HG03280 (cell line): ENCODE data around the gene CEACAM6.
A peak's percentile ranks its signal among the peaks of the same experiment; 100 is the strongest.
"Not testable (repeated sequence)": the region's sequence is repeated elsewhere in the genome, so short reads cannot be mapped to it uniquely, and the experiment has no call there.

Experiments
- ATAC-seq: cut with Tn5 transposase; IDR thresholded peaks from one replicate; pipeline ENCODE4 v1.9.1; 2021; ENCODE audit warnings: mild to moderate bottlenecking, moderate library complexity; ENCODE audit not compliant: unreplicated experiment

The CEACAM6 gene

DNA sequence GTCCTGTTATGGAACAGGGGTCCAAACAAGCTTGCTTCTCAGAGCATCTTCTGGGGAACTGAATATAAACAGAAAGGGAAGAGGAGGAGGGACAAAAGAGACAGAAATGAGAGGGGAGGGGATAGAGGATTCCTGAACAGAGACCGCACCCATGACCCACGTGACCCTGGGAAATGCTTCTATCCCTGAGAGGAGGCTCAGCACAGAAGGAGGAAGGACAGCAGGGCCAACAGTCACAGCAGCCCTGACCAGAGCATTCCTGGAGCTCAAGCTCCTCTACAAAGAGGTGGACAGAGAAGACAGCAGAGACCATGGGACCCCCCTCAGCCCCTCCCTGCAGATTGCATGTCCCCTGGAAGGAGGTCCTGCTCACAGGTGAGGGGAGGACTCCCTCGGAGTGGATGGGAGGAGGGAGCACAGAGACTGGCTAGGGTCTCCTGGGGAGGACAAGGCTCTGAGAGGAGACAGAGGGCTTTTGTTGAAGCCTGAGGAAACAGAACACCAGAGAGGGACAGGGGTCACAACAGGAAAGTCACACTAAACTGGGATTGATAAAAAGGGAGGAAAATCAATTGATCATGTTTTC, at the start of gene CEACAM6:
Gene CEACAM6, plus strand, starts transcription at position 203 of the 586 bp plus-strand sequence. Its CDS starts 109 bp downstream, at position 312.
- ATAC-seq: no peak

DNA sequence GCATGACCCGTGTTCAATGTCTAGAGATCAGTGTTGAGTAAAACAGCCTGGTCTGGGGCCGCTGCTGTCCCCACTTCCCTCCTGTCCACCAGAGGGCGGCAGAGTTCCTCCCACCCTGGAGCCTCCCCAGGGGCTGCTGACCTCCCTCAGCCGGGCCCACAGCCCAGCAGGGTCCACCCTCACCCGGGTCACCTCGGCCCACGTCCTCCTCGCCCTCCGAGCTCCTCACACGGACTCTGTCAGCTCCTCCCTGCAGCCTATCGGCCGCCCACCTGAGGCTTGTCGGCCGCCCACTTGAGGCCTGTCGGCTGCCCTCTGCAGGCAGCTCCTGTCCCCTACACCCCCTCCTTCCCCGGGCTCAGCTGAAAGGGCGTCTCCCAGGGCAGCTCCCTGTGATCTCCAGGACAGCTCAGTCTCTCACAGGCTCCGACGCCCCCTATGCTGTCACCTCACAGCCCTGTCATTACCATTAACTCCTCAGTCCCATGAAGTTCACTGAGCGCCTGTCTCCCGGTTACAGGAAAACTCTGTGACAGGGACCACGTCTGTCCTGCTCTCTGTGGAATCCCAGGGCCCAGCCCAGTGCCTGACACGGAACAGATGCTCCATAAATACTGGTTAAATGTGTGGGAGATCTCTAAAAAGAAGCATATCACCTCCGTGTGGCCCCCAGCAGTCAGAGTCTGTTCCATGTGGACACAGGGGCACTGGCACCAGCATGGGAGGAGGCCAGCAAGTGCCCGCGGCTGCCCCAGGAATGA, 48.4 kb upstream of the CEACAM6 start:
- peak; percentile 57 for ATAC-seq

DNA sequence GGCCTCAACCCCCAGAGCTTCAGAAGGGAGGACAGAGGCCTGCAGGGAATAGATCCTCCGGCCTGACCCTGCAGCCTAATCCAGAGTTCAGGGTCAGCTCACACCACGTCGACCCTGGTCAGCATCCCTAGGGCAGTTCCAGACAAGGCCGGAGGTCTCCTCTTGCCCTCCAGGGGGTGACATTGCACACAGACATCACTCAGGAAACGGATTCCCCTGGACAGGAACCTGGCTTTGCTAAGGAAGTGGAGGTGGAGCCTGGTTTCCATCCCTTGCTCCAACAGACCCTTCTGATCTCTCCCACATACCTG, 47.9 kb upstream of the CEACAM6 start:
- ATAC-seq: no peak

DNA sequence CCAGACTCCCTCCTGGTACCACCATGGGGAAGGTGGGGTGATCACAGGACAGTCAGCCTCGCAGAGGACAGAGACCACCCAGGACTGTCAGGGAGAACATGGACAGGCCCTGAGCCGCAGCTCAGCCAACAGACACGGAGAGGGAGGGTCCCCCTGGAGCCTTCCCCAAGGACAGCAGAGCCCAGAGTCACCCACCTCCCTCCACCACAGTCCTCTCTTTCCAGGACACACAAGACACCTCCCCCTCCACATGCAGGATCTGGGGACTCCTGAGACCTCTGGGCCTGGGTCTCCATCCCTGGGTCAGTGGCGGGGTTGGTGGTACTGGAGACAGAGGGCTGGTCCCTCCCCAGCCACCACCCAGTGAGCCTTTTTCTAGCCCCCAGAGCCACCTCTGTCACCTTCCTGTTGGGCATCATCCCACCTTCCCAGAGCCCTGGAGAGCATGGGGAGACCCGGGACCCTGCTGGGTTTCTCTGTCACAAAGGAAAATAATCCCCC, 47.4 kb upstream of the CEACAM6 start:
- no peak for ATAC-seq

DNA sequence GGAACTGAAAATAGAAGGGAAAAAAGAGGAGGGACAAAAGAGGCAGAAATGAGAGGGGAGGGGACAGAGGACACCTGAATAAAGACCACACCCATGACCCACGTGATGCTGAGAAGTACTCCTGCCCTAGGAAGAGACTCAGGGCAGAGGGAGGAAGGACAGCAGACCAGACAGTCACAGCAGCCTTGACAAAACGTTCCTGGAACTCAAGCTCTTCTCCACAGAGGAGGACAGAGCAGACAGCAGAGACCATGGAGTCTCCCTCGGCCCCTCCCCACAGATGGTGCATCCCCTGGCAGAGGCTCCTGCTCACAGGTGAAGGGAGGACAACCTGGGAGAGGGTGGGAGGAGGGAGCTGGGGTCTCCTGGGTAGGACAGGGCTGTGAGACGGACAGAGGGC, 46.8 kb upstream of the CEACAM6 start, which contains the start of gene CEACAM5:
Gene CEACAM5, plus strand, starts transcription at position 146 of the 400 bp plus-strand sequence. Its CDS starts 106 bp downstream, at position 252.
- no peak for ATAC-seq

DNA sequence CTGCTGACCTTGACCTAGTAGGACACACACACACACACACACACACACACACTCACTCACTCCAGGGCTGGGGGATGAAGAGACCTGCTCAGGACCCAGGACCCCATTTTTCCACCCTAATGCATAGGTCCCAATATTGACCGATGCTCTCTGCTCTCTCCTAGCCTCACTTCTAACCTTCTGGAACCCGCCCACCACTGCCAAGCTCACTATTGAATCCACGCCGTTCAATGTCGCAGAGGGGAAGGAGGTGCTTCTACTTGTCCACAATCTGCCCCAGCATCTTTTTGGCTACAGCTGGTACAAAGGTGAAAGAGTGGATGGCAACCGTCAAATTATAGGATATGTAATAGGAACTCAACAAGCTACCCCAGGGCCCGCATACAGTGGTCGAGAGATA, 45.8 kb upstream of the CEACAM6 start:
- ATAC-seq: not testable (repeated sequence)

DNA sequence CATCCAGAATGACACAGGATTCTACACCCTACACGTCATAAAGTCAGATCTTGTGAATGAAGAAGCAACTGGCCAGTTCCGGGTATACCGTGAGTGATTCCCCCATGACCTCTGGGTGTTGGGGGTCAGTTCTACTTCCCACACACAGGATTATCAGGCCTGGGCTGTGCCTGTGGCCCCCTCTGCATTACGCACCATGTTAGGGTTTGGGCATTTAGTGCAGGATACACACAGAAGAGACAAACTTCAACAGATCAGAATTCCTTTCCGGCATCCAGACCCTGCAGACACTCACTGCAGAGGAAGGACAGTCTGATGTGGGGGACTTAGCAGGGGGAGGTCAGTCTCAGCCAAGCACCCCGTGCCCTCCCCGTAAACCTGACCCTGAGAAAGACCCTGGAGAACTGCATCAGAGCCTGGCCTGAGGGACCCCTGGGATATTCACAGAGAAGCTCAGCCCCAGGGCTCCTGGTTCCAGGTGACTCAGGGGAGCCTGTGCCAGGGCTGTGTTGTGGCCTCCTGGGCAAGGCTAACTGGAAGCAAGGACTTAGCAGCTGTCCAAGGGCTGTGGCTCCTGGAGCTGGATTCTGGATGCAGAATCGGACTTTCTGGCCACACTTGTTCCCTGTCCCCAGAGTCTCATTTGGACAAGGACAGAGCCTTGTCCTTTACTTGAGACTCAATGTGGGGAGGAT, 45.2 kb upstream of the CEACAM6 start:
- no peak for ATAC-seq

DNA sequence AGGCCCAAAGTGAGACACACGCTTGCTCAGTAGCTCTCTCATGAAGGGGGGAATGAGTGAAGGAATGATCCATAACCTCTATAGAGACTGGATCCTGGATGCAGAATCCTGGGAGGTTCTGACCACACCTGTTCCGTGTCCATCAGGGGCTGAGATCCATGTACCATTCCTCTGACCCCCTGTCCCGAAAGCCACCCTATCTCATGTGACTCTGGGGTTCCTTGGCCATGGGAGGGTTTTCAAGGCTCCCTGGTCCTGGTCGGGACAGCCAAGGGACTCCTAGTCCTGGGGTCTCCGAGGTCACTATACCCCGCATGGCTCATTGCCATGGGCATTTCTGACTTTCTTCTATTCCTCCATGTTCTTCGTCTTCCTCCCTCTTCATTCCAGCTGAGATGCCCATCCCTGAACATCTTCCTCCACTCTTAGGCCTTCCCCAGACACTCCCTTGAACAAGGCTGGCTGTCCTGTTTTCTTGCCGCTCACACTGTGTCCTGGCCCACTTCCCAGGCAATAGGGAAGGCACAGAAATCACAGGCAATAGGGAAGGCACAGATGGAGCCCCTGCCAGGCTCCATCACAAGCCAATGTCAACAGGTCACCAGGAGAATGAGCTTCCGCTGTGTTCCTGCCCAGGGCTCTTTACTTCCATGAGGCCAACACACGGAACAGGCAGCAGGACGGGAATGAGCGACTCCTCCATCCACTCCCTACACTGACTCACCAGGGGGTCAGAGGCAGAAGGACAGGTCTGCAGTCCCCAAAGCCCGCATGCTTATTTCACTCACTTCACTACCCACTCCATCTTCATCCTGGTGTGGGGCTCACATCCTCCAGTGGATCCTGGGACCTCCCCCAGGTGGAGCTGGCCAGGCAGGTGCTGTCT, 43.7 kb upstream of the CEACAM6 start:
- ATAC-seq: no peak

DNA sequence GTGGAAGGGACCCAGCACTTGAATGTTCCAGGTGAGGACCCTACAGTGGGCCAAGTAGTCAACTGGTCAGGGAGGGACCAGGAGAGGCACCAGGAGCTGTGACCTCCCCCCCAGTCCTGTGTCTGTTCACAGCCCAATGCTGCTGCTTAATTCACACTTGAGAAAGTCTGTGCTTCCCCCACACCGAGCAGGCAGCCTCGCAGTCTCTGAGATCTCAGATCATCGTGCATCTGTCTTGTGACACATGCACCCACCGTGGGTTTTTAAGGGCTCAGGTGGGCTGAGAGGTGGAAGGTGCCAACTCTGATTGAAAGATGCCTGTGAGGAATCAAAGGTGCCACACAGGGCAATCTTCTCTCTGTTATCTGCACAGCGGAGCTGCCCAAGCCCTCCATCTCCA, 40.7 kb upstream of the CEACAM6 start:
- no peak for ATAC-seq

DNA sequence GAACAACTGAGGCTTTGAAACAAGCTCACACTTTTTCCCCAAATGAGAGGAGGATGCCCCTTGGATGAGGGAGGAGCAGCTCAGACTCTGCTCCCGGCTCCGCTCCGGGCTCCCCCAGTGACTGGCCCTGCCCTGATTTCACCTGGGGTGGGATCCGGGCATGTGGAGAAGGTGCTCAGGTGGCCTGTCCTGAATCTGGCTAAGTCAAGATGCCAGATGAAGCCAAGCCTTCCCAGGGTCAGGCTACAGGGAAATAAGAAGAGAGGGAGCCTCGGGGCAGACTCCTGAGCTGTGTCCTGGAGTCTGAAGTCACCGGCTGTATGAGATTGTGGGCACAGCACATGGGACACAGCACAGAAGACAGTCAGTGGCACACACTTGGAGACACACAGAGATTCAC, 36.6 kb upstream of the CEACAM6 start:
- ATAC-seq: no peak

DNA sequence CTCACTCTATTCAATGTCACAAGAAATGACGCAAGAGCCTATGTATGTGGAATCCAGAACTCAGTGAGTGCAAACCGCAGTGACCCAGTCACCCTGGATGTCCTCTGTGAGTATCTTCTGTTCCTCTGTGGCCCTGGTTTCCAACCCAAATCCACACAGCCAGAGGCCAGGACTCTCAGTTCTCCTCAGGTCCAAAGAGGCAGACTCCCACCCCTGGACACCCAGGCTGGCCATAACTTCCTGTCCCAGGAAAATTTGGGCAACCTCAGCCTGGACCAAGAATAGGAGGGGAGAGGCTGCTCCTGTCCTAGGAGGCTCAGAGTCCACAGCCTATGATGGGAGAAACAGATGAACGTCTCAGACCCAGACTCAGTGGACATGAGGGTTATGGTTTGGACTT, 35.2 kb upstream of the CEACAM6 start:
- ATAC-seq: no peak

DNA sequence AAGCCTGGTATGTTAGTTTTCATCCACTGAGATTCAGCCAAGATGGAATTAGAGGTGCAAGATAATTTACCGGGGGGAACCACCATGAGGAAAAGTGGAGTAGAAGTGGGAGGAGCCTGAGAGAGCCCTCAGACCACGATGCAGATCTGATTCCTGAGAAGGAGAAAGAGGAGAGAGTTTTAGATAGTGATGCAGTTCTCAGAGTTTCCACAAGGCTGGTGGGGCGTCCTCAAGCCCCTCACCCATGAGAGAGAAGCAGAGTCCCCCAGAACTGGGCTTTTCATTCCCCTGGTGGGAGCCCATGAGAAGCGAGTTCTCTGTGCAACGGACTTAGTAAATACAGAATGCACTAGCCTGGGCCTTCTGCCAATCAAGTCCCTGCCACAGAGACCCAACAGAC, 28.8 kb upstream of the CEACAM6 start:
- ATAC-seq: no peak

DNA sequence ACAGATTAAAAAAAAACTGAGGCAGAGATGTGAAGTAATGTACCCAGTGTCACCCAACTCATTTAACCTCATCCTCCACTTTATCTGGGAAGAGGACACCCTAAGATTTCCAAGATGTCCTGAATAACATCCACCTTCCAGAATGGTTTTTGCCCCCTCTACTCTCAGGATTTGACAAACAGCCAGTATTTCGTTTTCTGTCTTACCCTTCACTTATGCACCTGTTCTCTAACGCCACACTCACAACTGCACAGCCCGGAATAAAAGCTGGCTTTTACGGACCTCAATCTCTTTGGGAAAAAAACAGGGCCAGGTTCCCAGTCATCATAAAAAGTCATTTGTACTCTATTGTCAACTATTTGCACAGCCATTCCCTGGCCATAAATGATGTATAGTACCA, 21.2 kb upstream of the CEACAM6 start:
- ATAC-seq: no peak

DNA sequence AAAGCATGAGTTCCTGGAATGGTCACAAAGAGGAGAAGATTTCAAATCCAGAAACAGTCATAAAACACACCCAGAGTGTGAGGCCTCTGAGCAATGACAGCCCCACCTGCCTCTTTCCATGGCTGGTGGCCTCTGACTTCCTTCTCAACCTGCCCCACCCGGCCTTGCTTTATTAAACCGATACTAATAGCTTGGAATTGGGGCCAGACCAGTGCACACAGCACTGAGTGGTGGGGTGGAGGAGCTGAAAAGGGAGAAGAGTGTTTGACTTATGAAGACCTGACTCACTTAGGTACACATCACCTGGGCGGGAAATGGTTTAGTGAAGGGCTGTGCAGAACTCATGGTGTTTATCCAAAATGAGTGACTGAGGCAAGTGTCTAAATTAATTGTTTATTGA, 20.7 kb upstream of the CEACAM6 start:
- no peak for ATAC-seq

DNA sequence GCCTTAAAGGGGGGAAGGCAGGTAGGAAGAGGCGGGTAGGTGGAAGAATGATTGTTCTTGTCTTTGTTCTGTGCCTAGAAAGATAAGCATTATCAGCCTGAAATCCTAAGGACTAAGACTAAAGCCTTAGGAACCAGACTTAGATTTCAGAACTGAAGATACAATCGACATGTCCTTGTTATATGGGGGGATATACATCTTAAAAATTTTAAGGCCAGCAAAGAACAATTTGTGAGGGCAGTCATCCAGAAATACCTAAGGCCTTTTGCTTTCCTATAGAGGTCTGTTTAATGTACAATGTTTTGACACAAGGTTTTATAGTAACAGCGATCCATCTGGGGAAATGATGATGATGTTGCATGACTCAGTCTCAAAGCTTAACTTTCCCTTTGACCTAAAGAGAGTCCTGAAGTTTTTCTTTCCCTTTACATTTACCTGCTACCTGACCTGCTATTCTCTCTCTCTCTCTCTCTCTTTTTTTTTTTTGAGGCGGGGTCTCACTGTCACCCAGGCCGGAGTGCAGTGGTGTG, 20.2 kb upstream of the CEACAM6 start:
- no peak for ATAC-seq

DNA sequence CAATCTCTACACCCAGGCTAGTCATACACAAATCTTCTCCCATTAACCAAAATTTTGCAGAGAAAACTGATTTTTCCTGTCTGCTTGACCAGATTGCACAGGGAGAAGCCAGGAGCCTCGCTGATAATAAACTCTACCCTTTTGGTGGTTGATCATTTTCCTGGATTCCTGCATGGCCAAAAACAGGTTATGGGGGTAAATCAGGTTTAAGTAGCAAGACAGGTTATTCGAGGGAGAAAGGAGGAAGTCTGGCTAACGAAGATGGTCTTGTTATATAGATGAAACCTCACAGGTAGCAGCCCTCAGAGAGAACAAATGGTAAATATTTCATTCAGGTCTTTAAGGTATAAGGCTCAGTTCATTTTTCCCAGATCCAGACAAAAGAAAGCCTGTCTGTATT, 16.0 kb upstream of the CEACAM6 start:
- no peak for ATAC-seq

DNA sequence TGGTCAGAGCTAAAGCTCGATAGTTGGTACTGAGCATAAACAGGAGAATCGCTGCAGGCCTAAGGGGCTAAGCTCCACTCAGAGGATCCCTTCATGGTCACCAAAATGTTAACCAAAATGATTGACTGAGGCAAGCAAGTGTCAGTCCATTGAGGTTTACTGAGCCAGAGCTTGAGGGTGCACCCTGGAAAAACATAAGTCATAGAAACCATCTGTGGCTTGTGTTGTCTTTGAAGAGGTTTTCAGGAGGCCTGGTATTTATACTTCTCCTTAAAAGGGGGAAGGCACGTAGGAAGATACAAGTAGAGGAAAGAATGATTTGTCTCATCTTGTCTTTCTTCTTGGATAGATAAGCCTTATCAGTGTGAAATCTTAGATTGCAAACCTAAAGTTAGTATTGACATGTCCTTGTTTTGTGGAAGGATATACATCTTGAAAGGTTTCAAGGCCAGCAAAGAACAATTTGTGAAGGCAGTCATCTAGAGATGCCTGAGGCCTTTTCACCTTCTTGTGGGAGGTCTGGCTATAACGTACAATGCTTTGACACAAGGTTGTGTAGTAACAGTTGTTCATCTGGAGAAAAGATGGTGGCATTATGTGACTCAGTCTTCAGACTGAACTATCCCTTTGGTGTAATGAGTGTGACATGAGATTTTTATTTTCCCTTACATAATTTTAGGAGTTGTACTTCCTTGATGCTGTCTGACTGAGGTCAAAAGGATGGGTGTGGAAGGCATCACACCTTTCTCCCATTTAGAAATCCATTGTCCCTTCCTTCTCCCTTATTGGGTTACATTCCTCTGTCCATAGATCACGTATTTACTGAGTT, 14.7 kb upstream of the CEACAM6 start:
- ATAC-seq: no peak

DNA sequence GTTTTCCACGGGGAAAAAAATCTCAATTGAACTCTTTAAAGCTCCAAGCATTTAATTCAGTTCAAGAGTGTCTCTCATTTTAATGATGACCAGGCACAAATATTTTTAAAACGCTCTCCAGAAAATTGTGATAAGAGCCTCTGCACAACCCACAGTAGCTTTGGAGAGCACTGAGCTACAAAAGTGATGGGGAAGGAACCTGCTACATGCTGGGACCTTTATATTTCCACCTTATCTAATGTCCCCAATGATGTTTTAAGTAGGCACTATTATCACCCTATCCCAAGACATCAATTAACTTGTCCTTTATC, 14.1 kb upstream of the CEACAM6 start:
- no peak for ATAC-seq

DNA sequence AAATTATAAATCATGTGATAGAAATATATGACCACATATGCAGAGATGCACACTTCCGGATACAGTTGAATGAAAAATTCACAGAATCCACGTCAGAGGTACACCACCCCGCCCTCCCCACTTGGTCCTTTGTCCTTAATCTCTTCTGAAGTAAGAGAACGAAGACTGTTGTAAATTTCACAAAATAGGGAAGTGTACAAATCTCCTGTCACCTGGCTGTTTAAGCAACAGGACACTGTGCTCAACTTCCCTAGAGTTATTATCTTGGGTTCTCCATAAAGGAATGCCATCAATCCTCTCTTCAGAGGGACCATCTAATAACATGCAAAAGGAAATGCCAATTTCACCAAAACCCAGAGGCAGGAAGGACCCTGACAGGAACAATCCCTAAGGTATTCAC, 10.5 kb upstream of the CEACAM6 start:
- ATAC-seq: no peak

DNA sequence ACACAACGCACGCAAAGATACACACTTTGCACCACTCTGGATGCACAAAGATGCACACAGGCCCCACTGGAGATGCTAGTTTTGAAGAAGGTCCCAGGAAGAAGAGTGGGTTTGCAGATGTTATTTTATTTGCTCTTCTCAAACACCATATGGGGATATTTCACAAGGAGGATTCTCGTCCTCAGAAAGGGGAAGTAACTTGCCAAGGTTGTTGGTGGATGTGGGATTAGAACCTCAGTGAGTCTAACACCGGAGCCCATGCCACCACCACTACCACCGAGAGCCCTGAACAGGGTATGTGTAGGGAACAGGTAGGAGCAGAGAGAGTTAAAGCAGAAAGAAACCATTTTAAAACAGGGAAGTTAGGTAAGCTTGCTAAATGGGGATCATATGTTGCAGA, 9.6 kb upstream of the CEACAM6 start:
- ATAC-seq: no peak
